ENCODE data around the gene ALPG.

The ALPG gene

DNA sequence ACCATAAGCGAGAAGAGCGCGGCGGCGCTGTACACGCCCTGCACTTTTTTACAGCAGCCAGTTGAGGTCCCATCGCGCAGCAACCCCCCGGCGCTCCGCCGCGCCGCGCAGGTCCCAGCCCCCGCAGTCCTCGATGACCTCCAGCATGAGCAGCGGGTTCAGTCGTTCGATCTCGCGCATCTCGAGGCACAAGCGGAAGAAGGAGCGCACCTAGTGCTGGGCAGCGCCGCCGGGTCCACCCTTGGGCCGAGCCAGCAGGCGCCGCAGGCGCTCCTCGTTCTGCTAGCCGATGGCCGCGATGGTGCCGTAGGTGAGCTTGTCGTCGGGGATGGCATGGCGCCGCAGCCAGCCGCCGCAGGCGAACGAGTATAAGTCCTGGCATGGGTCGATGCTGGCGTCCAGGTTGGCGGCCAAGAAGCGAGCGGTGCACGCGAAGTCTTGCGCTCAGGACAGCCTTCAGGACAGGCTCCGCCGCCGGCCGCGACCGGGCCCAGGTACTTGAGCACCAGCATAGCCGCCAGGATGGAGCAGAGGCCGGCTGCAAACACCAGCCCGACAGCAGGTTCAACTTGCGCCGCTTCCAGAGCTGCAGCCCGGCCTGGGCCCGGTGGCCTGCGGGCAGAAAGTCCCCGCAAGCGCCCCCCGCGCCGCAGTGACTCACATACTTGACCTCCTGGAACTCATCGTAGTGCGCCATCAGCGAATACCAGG lies 19.7 kb upstream of the ALPG start:
- Histone ChIP-seq H4K20me1 (ENCODE audit: insufficient read depth, low read length) (no peaks in the 10 kb centered on the region), H3K79me2 (ENCODE audit: insufficient read depth, low read length) (no peaks in the 10 kb centered on the region), H3K9me3 (ENCODE audit: low read length) (no peaks in the 10 kb centered on the region), H3K4me2 (ENCODE audit: low read length) (no peak overlapping the region), H3K9me2 (ENCODE audit: low read depth, low read length) (no peaks in the 10 kb centered on the region), H3K9ac (ENCODE audit: low read length) (no peak overlapping the region), H2AFZ (ENCODE audit: low read length) (no peak overlapping the region), H3K36me3 (ENCODE audit: insufficient read depth, low read length) (no peaks in the 10 kb centered on the region), H3K4me1 (ENCODE audit: insufficient read depth, low read length, severe bottlenecking) (no peaks in the 10 kb centered on the region), H3K27ac (ENCODE audit: low read depth, low read length, poor library complexity, severe bottlenecking) (no peak overlapping the region), H3F3A (ENCODE audit: insufficient read depth, low read length) (no peaks in the 10 kb centered on the region), H3K4me3 (ENCODE audit: low read depth, low read length, poor library complexity, severe bottlenecking) (no peak overlapping the region), H3K27me3 (ENCODE audit: insufficient read depth, low read length) (0 out of 2 replicates have a peak, but pooled peaks cover 9% of the 10 kb centered on the region)
- TF ChIP-seq CTCF (IDR thresholded peaks at IDR 0.05; ENCODE audit: low read length) (no peak), EZH2 (IDR thresholded peaks at IDR 0.05; ENCODE audit: borderline replicate concordance, low read length) (no peak)

DNA sequence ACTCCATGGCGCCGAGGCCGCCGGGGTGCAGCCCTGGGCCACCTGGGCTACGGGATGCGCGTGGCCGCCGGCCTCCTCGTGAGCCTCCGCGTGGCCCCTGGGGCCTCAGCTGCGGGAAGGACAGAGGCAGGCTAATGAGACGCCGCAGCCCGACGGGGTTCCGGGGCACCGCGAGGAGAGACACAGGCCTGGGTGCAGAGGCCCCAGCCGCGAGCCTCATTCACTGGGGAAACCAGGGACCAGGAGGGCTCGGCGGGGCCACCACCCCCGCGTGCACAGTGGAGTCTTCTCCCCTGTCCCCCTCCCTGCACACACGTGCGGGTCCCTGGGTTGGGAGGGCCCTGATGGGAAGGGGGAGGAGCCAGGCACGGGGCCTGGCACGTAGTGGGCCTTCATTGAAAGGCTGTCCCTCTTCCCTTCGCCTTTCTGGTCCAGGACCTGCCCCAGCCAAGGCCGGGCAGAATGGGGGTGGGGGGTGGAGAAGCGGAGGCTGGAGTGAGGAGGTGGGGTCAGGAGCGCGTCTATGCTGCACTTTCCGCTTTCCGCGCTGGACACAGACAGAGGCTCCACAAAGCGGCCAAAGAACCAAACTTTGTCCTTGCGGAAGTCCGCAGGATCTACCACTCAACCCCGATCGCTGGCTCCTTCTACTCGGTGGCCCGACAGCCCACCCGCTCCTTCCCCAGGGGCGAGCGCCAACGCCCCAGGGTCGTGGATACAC lies 19.0 kb upstream of the ALPG start:
- Histone ChIP-seq H3K9me2 (ENCODE audit: low read depth, low read length) (no peaks in the 10 kb centered on the region), H3K4me2 (ENCODE audit: low read length) (no peak overlapping the region), H3K27ac (ENCODE audit: low read depth, low read length, poor library complexity, severe bottlenecking) (no peak overlapping the region), H3K9ac (ENCODE audit: low read length) (no peak overlapping the region), H3K36me3 (ENCODE audit: insufficient read depth, low read length) (no peaks in the 10 kb centered on the region), H3F3A (ENCODE audit: insufficient read depth, low read length) (no peaks in the 10 kb centered on the region), H3K9me3 (ENCODE audit: low read length) (no peaks in the 10 kb centered on the region), H2AFZ (ENCODE audit: low read length) (no peak overlapping the region), H3K27me3 (ENCODE audit: insufficient read depth, low read length) (0 out of 2 replicates have a peak, but pooled peaks cover 7% of the 10 kb centered on the region), H3K79me2 (ENCODE audit: insufficient read depth, low read length) (no peaks in the 10 kb centered on the region), H3K4me3 (ENCODE audit: low read depth, low read length, poor library complexity, severe bottlenecking) (no peak overlapping the region), H3K4me1 (ENCODE audit: insufficient read depth, low read length, severe bottlenecking) (no peaks in the 10 kb centered on the region), H4K20me1 (ENCODE audit: insufficient read depth, low read length) (no peaks in the 10 kb centered on the region)
- TF ChIP-seq CTCF (IDR thresholded peaks at IDR 0.05; ENCODE audit: low read length) (no peak), EZH2 (IDR thresholded peaks at IDR 0.05; ENCODE audit: borderline replicate concordance, low read length) (no peak)

GRCh38 chr2:232388324-232388891 lies 18.2 kb upstream of the ALPG start:
- Histone ChIP-seq H3K4me3 (ENCODE audit: low read depth, low read length, poor library complexity, severe bottlenecking) (no peak overlapping the region), H3K36me3 (ENCODE audit: insufficient read depth, low read length) (no peaks in the 10 kb centered on the region)

More at GRCh38 chr2:232388324-232388891, 18.2 kb upstream of the ALPG start:
- no peaks in the 10 kb centered on the region for H3K4me1 ChIP-seq (ENCODE audit: insufficient read depth, low read length, severe bottlenecking)
- no peak overlapping the region for H3K27ac ChIP-seq (ENCODE audit: low read depth, low read length, poor library complexity, severe bottlenecking)
- no peaks in the 10 kb centered on the region for H3K9me3 ChIP-seq (ENCODE audit: low read length)
- H3K9me2 ChIP-seq (ENCODE audit: low read depth, low read length): no peaks in the 10 kb centered on the region
- no peak overlapping the region for H2AFZ ChIP-seq (ENCODE audit: low read length)
- no peaks in the 10 kb centered on the region for H3F3A ChIP-seq (ENCODE audit: insufficient read depth, low read length)
- no peak overlapping the region for H3K4me2 ChIP-seq (ENCODE audit: low read length)
- no peaks in the 10 kb centered on the region for H3K79me2 ChIP-seq (ENCODE audit: insufficient read depth, low read length)
- no peak for TF ChIP-seq CTCF (IDR thresholded peaks at IDR 0.05; ENCODE audit: low read length)
- TF ChIP-seq EZH2 (IDR thresholded peaks at IDR 0.05; ENCODE audit: borderline replicate concordance, low read length): no peak
- 0 out of 2 replicates have a peak, but pooled peaks cover 7% of the 10 kb centered on the region for H3K27me3 ChIP-seq (ENCODE audit: insufficient read depth, low read length)
- H3K9ac ChIP-seq (ENCODE audit: low read length): no peak overlapping the region
- no peaks in the 10 kb centered on the region for H4K20me1 ChIP-seq (ENCODE audit: insufficient read depth, low read length)
